SK-N-SH (cell line): ENCODE data around the gene TMEM97. TPM values are rescaled to one million over a fixed set of nuclear protein-coding genes. Genes with fewer than 3 reads are reported as not detected.

ENCODE experiments used
- CTCF ChIA-PET: fragments of 300-600, 350-600 bp; formaldehyde crosslinking; extraction: SDS; loops from one replicate; lab custom pipeline; 2021; lab: Yijun Ruan, JAX
- POLR2A ChIA-PET: fragments of 350-600 bp; sonication (Branson Sonifier 250); formaldehyde crosslinking; extraction: SDS; loops from one replicate; lab custom pipeline; 2020; ENCODE audit warnings: antibody characterized with exemption, inconsistent platforms; lab: Yijun Ruan, JAX
- DNase-seq: peaks from one replicate; pipeline ENCODE4 v3.0.0; 2012
- H2AFZ ChIP-seq: fragments of 200-600 bp; sonication (generic); 2 replicates; pipeline ENCODE4 v1.8.1; 2016; ENCODE audit warnings: antibody characterized with exemption, mild to moderate bottlenecking, low read depth
- H3F3A ChIP-seq: fragments of 200-600 bp; sonication (generic); replicated peaks from 2 replicates; pipeline ENCODE3; 2016; ENCODE audit warnings: antibody characterized with exemption, mild to moderate bottlenecking; ENCODE audit not compliant: insufficient read depth
- H3K27ac ChIP-seq, 2 experiments: fragments of 200-500 bp in 1 of 2; fragments of 200-600 bp in 1 of 2; sonication (Bioruptor generic) in 1 of 2; sonication (generic), shearing (Covaris generic) in 1 of 2; 2 replicates each; pipeline versions ENCODE4 v1.5.1 to v1.6.1; 2014 to 2016; ENCODE audit warnings: low read depth in 2 of 2, inconsistent platforms in 1 of 2, low read length in 1 of 2, mild to moderate bottlenecking in 1 of 2, mixed read lengths in 1 of 2
- H3K27me3 ChIP-seq: fragments of 200-600 bp; sonication (generic), shearing (Covaris generic); 2 replicates; pipeline ENCODE4 v1.6.1; 2016; ENCODE audit warnings: mixed run types; ENCODE audit not compliant: insufficient read depth
- H3K36me3 ChIP-seq, 2 experiments: fragments of 200-500 bp in 1 of 2; fragments of 200-600 bp in 1 of 2; sonication (Bioruptor generic) in 1 of 2; sonication (generic) in 1 of 2; replicated peaks in 1 of 2; 2 replicates each; pipeline versions ENCODE3 to v1.5.1; 2014 to 2016; ENCODE audit warnings: low read length in 1 of 2, mild to moderate bottlenecking in 1 of 2; ENCODE audit not compliant: insufficient read depth in 2 of 2, control insufficient read depth in 1 of 2
- H3K4me1 ChIP-seq, 2 experiments: fragments of 200-500 bp in 1 of 2; fragments of 200-600 bp in 1 of 2; sonication (Bioruptor generic) in 1 of 2; sonication (generic), shearing (Covaris generic) in 1 of 2; 2 replicates each; pipeline versions ENCODE4 v1.5.1 to v1.6.1; 2014 to 2016; ENCODE audit warnings: low read depth in 1 of 2, low read length in 1 of 2, mixed run types in 1 of 2; ENCODE audit not compliant: insufficient read depth in 2 of 2, control insufficient read depth in 1 of 2
- H3K4me2 ChIP-seq: fragments of 200-600 bp; sonication (generic), shearing (Covaris generic); 2 replicates; pipeline ENCODE4 v1.6.1; 2017; ENCODE audit warnings: mixed run types
- H3K4me3 ChIP-seq, 2 experiments: fragments of 200-500 bp in 1 of 2; fragments of 200-600 bp in 1 of 2; sonication (Bioruptor generic) in 1 of 2; sonication (generic), shearing (Covaris generic) in 1 of 2; 2 replicates each; pipeline versions ENCODE4 v1.5.1 to v1.8.1; 2014 to 2016; ENCODE audit warnings: low read depth in 2 of 2, inconsistent platforms in 1 of 2, low read length in 1 of 2, mild to moderate bottlenecking in 1 of 2, mixed read lengths in 1 of 2, moderate library complexity in 1 of 2
- H3K79me2 ChIP-seq: fragments of 200-600 bp; sonication (generic); 2 replicates; pipeline ENCODE4 v1.8.1; 2017; ENCODE audit warnings: mild to moderate bottlenecking; ENCODE audit not compliant: insufficient read depth
- H3K9ac ChIP-seq: fragments of 200-600 bp; sonication (generic); 2 replicates; pipeline ENCODE4 v1.6.1; 2017; ENCODE audit warnings: mixed run types
- H3K9me2 ChIP-seq: fragments of 200-600 bp; sonication (generic); 2 replicates; pipeline ENCODE4 v1.6.1; 2017; ENCODE audit warnings: mixed run types
- H3K9me3 ChIP-seq: fragments of 200-600 bp; sonication (generic); 2 replicates; pipeline ENCODE4 v1.6.1; 2017; ENCODE audit warnings: mixed run types, mild to moderate bottlenecking, moderate library complexity
- H4K20me1 ChIP-seq: fragments of 200-600 bp; sonication (generic); 2 replicates; pipeline ENCODE4 v1.6.1; 2017; ENCODE audit warnings: mild to moderate bottlenecking, mixed run types; ENCODE audit not compliant: insufficient read depth
- CHD2 ChIP-seq: fragments of 150-350 bp; IDR thresholded peaks from 2 replicates; pipeline ENCODE4 v1.6.1; 2018; ENCODE audit warnings: low read length; ENCODE audit not compliant: partially characterized antibody
- ELF1 ChIP-seq: IDR thresholded peaks from 2 replicates; pipeline ENCODE4 v1.4.0; 2012
- EZH2phosphoT487 ChIP-seq: fragments of 200-600 bp; sonication (generic); IDR thresholded peaks from 2 replicates; pipeline ENCODE4 v1.6.1; 2017; ENCODE audit warnings: low read depth, mixed run types, mild to moderate bottlenecking, antibody characterized with exemption, moderate library complexity, borderline replicate concordance
- FOXJ3 ChIP-seq: sonication (generic); formaldehyde crosslinking; IDR thresholded peaks from 2 replicates; pipeline ENCODE4 v1.5.1; 2020; ENCODE audit warnings: mild to moderate bottlenecking, missing genetic modification reagents
- FOXM1 ChIP-seq: IDR thresholded peaks from 2 replicates; pipeline ENCODE4 v1.4.0; 2012; ENCODE audit warnings: low read depth, mild to moderate bottlenecking
- GABPA ChIP-seq: IDR thresholded peaks from 2 replicates; pipeline ENCODE4 v1.4.0; 2012; ENCODE audit warnings: low read depth, mild to moderate bottlenecking
- NRF1 ChIP-seq: IDR thresholded peaks from 2 replicates; pipeline ENCODE4 v1.6.1; 2012; ENCODE audit warnings: low read depth, mild to moderate bottlenecking, low read length
- POLR2AphosphoS5 ChIP-seq: IDR thresholded peaks from 2 replicates; pipeline ENCODE4 v1.6.1; 2012; ENCODE audit warnings: low read depth, low read length
- RAD21 ChIP-seq: IDR thresholded peaks from 2 replicates; pipeline ENCODE4 v1.6.1; 2012; ENCODE audit warnings: mild to moderate bottlenecking, low read length
- RCOR1 ChIP-seq: fragments of 150-350 bp; IDR thresholded peaks from 2 replicates; pipeline ENCODE4 v1.6.1; 2017; ENCODE audit warnings: antibody characterized with exemption, low read length
- SMC3 ChIP-seq: IDR thresholded peaks from 2 replicates; pipeline ENCODE4 v1.6.1; 2012; ENCODE audit warnings: low read depth, low read length, improper control_type of control experiment
- TAF1 ChIP-seq: IDR thresholded peaks from 2 replicates; pipeline ENCODE4 v1.6.1; 2012; ENCODE audit warnings: low read depth, mild to moderate bottlenecking, low read length, moderate library complexity, borderline replicate concordance
- WGBS: methylation state at CpG from one replicate; pipeline ENCODE4 v1.1.6; 2017; ENCODE audit warnings: low lambda C conversion rate; 5-methylcytosine and 5-hydroxymethylcytosine counted together
- polyA plus RNA-seq, 3 experiments: library from polyadenylated mRNA; depleted of rRNA; stranded (reverse); fragments of >200 nt; gene quantifications; 2 replicates each; pipeline ENCODE4 v1.2.3, GENCODE V29; 2012
- TF ChIP-seq, protein P1 (sequence below): fragments of 150-350 bp; IDR thresholded peaks from 2 replicates; pipeline ENCODE4 v1.6.1; 2016; ENCODE audit warnings: mild to moderate bottlenecking, low read depth, low read length
- TF ChIP-seq, protein P2 (sequence below): IDR thresholded peaks from 2 replicates; pipeline ENCODE4; 2012
- TF ChIP-seq, protein P3 (sequence below): IDR thresholded peaks from 2 replicates; pipeline ENCODE4 v1.4.0; 2012; ENCODE audit warnings: low read depth, borderline replicate concordance

Gene TMEM97
- polyA plus RNA-seq, 1 of the 3 experiments (the other 2 are of a cell fraction) = 8.6 TPM

DNA sequence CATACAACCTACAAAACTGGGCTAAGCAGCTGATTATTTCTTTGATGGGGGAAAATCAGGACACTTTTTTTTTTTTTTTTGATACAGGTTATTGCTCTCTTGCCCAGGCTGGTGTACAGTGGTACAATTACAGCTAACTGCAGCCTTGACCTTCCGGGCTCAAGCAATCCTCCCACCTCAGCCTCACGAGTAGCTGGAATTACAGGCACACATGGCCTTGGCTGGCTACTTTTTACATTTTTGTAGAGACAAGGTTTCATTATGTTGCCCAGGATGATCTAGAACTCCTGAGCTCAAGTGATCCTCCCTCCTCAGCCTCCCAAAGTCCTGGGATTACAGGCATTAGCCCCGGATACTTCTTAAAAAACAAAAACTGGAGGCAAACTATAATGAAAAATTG is 20.6 kb upstream of the TMEM97 start (continued):
- TF ChIP-seq, protein P1, sequence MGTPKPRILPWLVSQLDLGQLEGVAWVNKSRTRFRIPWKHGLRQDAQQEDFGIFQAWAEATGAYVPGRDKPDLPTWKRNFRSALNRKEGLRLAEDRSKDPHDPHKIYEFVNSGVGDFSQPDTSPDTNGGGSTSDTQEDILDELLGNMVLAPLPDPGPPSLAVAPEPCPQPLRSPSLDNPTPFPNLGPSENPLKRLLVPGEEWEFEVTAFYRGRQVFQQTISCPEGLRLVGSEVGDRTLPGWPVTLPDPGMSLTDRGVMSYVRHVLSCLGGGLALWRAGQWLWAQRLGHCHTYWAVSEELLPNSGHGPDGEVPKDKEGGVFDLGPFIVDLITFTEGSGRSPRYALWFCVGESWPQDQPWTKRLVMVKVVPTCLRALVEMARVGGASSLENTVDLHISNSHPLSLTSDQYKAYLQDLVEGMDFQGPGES = no peak
- TF ChIP-seq, all 33 proteins: peak for 0

DNA sequence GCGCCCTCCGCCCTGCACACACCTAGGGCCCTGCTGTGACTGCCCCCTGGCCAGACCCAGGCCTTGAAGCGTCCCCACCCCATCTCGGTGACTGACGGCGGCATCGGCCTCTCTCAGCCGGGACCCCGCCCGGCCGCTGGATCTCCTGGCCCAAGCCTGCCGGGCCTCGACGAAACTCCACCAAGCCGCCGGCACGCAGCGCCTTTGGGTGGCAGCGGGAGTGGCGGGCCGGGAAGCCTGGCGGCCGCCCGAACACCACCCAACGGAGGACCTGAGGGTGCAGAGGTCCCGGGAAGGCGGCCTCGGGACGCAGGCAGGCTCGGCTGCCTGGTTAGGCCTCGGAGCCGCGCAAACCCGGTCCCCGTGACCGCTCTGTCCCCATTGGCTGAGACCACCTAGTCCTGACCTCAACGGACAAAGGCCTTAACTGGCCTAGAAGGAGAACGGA is 12.0 kb upstream of the TMEM97 start:
- ChIA-PET CTCF (interaction anchor here (0.7 kb wide), 1 partner anchor 24 kb away, joined by 3 read pairs; no protein-coding TSS in a partner anchor), POLR2A (no interaction called here)
- no peak for DNase-seq
- Histone ChIP-seq H3K4me2 (no peak overlapping the region), H3K36me3 (no peaks in the 10 kb centered on the region), H2AFZ (no peak overlapping the region), H3K79me2 (no peaks in the 10 kb centered on the region), H3K9me3 (no peaks in the 10 kb centered on the region), H3K27ac (no peak overlapping the region), H3F3A (no peaks in the 10 kb centered on the region), H3K9me2 (no peaks in the 10 kb centered on the region), H3K4me1 (no peaks in the 10 kb centered on the region), H3K9ac (no peak overlapping the region), H3K27me3 (no peaks in the 10 kb centered on the region), H4K20me1 (no peaks in the 10 kb centered on the region), H3K4me3 (no peak overlapping the region)
- 92% methylated on average over 26 of the region's 38 CpGs for WGBS
- TF ChIP-seq, protein P2, sequence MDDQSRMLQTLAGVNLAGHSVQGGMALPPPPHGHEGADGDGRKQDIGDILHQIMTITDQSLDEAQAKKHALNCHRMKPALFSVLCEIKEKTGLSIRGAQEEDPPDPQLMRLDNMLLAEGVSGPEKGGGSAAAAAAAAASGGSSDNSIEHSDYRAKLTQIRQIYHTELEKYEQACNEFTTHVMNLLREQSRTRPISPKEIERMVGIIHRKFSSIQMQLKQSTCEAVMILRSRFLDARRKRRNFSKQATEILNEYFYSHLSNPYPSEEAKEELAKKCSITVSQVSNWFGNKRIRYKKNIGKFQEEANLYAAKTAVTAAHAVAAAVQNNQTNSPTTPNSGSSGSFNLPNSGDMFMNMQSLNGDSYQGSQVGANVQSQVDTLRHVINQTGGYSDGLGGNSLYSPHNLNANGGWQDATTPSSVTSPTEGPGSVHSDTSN = no peak
- no peak for TF ChIP-seq NRF1
- no peak for TF ChIP-seq CHD2
- no peak for TF ChIP-seq TAF1
- TF ChIP-seq FOXM1 = no peak
- TF ChIP-seq SMC3 = no peak
- no peak for TF ChIP-seq POLR2AphosphoS5
- no peak for TF ChIP-seq GABPA
- TF ChIP-seq RCOR1 = no peak
- no peak for TF ChIP-seq ELF1
- TF ChIP-seq RAD21 = no peak
- TF ChIP-seq EZH2phosphoT487 = no peak
- TF ChIP-seq, protein P3, sequence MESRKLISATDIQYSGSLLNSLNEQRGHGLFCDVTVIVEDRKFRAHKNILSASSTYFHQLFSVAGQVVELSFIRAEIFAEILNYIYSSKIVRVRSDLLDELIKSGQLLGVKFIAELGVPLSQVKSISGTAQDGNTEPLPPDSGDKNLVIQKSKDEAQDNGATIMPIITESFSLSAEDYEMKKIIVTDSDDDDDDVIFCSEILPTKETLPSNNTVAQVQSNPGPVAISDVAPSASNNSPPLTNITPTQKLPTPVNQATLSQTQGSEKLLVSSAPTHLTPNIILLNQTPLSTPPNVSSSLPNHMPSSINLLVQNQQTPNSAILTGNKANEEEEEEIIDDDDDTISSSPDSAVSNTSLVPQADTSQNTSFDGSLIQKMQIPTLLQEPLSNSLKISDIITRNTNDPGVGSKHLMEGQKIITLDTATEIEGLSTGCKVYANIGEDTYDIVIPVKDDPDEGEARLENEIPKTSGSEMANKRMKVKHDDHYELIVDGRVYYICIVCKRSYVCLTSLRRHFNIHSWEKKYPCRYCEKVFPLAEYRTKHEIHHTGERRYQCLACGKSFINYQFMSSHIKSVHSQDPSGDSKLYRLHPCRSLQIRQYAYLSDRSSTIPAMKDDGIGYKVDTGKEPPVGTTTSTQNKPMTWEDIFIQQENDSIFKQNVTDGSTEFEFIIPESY = no peak
- TF ChIP-seq FOXJ3 (CRISPR knock-in tag) = no peak
